GF-D8 (cell line): ENCODE measurements around the gene NSD2.
"Not testable (repeated sequence)": the region's sequence is repeated elsewhere in the genome, so short reads cannot be mapped to it uniquely, and the experiment has no call there.

Source experiments
- DNase-seq: peaks from one replicate; lab custom pipeline; 2025; lab: John Stamatoyannopoulos, UW

Gene NSD2

DNA sequence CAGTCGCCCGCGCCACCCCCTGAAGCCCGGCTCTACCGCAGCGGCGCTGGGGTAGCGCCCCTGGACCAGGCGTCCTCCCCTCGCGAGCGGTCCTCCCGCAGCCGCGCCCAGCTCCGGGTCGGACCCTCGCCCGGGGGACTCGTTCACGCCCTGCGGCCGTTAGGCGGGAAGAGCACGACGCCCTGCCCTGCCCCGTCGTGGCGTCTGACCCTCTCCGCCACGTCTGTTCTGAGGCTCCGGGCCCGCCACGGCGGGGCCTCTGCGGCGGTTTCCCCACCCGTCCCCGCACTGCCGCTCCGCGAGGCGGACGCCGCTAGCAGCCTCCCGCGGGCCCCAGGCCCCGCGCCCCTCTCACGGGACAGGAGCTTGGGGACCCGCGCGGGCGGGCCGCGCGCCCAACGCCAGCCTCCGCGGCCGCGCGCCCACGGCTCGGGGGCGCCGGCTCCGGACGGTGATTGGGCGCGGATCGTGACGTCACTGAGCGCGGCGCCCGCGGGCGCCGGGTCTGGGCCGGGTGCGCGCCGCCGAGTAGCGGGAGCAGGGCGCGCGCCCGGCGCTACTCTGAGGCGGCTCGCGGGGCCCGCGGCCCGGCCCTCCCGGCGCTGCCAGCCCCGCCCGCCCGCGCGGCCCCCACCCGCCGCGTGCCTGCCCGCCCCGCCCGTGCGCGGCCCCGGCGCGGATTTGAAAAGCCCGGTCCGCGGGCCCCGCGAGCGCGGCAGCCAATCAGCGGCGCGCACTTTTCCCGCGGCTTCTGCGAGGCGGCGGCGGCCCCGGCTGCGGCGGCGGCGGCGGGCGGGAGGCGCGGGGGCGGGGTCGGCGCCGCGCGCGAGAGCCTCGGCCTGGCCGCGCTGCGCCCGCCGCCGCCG lies at the start of gene NSD2:
NSD2 (plus strand) TSS at position 816 of the 866 bp plus-strand sequence. CDS start 29,262 bp downstream, outside the sequence.
- DNase-seq = peak; percentile 73

DNA sequence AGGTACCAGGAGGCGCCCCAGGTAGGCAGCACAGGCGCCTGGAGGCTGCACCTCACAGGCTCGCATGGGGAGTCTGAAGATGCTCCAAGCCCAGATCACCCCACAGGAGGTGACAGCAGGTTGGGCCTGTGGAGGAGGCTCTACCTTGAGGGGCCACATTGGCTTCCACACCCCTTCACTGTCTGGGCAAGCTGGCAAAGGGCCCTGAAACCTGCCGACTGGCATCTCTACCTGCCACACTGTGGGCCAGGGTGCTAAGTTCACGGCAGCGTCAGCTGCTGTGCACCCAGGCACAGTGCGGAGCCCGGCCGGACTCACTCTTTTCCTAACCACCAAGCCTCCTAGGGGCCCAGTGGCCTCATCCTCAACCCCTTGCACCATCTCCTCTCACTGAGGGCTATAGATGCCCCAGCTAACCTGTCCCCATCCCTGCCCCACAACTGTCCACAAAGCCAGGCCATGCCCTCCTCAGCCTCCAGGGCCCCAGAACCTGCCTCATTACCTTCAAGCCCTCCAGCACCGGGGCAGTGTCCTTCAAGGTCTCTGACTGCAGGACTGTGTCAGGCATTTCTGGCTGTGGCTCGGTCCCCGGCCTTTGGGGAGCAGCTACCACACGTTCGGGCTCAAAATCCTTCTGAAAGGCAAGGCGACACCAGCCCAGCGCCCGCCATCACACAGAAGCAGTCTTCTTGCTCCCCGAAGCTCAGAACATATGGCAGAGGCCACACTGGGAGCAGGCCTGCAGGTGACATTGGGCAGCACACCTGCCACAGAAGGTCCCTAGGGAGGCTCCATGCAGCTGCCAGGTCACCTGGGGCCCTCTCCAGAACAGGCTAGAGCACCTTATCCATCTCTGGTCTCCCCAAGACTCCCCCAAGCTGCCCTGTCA lies 49.3 kb upstream of the NSD2 start:
- no peak for DNase-seq

DNA sequence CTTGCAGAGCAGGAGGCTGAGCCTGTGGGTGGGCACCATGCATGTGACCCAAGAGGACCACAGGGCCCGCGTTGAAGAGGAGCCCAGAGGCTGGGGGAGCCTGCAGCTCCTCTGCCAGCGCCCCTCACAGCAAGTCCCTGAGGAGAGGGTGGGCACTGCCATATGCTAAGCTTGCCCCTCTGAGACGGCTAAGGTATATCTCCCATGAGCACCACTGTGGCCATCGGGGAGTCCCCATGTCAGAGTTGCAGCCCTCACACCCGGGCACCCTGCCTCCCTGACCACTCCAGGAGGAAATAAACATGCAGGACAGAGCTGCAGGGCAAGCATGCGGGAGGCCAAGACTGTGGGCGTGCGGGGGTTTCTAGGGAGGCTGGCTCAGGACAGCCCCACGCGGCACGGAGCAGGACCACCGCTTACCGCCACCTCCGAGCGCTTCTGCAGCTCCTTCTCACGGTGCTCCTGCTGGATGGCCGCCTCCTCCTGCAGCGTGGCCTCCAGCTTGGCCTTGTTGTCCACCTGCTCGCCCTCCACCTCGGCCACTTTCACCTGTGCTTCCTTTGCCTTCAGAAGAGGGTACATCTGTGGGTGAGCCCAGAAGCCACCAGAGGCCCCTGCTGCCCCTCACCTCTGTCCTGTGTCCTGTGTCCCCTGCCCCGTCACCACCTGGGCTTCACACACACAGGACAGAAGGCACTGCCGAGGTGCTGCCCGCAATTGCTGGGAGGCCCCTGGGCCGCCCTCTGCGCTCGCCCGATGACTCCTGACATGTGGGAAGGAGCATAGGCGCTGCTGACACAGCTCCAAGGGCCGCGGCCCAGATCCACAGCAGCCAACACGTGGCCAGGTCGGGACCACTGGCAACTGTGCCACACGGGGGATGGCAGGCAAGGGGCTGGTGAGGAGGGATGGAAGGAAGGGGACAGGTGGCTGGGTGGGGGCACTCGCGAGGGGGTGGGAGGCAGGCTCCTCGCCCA lies 48.3 kb upstream of the NSD2 start:
- no peak for DNase-seq

DNA sequence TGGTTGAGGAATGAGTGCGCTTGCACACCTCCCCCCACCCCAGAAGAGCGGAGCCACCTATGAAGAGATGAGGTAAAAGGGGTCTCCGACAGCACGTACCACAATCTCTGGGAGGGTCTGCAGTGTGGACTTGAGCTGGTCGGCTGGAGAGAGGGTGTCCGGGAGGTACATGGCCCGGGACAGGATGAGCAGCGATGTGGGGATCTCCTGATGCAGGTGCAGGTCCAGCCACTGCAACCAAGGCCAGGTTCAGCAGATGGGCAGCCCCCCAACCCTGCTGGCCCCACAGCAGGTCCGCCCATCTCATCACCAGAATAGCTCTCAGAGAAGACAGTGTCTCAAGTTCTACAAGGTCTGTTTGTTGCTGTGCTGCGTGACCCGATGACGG lies 47.7 kb upstream of the NSD2 start:
- no peak for DNase-seq

DNA sequence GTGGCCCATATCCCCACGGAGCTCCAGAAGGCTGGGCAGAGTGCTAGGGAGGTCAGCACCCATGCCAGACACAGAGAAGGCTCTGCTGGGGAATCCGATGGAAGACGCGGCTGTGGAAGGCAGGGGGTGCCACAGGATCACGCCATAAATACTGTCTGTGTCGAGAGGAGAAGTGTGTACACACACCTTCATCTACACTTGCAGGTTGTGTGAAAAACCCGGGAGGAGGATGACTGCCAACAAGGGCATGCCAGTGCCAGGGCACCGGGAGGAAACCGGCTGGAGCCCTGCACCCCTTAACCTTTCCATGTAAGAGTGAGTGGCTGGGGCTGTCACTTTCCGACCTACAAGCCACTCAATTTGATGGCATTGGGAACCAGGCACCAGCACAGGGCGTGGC lies 46.4 kb upstream of the NSD2 start:
- DNase-seq = no peak

DNA sequence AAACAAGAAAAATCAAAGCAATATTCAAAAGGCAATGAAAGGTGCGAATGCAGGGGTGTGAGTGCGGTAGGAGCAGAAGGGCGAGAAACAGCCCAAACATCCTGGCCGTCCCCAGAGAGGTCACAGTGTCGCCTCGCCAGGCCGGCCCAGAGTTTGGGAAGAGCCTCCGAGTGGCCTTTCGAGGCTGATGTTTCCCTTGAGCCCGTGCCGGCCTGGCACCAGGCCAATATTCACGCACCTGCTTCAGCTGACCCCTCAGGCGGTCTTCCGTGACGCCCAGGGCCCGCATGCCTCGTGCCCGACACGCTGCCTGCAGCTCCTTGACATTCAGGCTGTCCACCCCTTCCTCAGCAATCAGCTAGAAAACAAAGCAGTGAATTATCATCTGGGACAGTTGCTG lies 45.9 kb upstream of the NSD2 start:
- no peak for DNase-seq

DNA sequence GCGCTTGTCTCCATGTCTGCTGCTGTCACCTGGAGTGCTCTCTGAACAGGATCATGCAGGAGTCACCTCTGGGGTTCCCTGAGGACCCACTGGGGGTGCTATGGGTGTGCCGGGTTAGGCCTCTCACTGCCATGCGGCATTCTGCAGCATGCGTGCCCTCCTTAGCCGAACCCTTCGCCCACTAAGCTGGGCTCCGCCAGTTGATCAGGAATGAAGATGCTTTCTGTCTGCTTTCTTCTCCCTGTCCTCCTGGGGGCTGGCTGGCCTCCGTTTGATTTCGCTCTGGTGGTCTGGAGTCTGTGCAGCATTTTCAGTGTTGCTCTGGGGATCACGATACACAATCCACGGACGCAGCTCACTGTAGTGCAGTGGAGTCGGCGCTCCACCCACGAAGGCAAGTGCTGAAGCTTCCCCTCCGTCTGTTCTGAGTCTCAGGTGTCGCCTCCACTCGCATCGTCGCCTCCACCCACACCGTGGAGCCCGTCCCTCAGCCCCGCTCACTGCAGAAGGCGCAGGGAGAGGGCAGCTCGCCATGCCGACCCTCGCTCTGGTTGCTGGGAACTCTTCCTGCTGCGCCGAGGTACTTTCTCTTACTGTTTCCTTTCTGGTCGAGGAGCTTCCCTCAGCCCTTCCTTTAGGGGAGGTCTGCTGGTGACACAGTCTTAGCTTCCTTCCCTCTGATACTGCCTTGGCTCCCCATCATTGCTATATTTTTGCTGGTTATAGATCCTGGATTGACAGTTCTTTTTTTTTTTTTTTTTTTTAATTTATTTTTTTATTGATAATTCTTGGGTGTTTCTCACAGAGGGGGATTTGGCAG lies 44.5 kb upstream of the NSD2 start:
- no peak for DNase-seq

DNA sequence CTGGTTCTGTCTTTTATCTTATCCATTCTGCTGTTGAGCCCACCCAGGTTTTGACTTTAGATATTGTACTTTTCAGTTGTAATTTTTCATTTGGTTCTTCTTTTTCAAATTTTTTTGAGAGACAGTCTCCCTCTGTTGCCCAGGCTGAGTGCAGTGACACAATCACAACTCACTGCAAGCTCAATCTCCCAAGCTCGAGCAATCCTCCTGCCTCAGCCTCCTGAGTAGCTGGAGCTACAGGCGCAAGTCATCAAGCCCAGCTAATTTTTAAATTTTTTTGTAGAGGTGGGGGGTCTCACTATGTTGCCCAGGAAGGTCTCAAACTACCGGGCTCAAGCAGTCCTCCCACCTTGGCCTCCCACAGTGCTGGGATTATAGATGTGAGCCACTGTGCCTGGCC lies 41.0 kb upstream of the NSD2 start:
- DNase-seq = no peak

DNA sequence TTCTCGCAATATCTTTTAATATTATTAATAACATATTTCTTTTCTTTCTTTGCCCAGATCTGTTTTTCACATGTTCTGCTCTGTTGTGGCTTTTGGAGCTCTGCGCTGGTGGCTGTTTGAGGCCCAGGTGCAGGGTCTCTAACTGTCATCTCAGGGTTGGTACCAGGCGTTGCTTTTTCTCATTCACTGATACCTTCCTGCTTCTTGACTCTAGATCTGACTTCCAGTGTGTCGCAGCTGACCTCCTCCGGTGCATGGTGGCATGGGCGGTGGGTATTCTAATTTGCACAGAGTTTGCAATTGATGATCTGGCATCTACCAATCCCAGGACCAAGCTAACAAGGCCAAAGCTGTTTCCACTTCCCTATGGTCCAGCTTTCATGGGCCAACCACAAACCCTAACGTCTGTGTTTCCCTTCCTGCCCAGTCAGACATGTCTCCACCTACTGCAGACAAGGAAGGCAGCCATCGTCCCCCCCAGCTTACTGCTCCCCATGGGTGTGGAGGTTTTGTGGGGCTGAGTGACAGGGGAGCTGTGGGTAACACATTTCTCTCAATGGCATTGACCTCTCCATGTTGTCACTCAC lies 40.5 kb upstream of the NSD2 start:
- DNase-seq = no peak

DNA sequence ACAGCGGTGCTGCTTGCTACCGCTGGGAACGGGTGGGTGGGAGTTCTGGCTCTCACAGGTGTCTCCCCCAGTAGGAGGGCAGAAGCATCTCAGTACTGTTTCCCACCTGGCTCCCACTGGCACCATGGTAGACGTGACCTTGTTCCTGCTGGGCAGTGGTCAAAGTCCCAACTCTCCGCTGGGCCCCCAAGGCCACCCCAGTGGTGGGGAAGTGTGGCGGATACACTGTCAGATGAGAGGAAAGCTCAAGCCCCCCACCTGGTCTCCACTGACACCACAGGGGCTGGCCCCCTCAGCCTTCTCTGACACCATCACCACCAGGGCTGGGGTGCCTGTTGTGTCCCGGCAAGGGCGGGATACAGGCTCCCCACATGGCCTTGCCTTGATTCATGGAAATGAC lies 39.9 kb upstream of the NSD2 start:
- DNase-seq = no peak

DNA sequence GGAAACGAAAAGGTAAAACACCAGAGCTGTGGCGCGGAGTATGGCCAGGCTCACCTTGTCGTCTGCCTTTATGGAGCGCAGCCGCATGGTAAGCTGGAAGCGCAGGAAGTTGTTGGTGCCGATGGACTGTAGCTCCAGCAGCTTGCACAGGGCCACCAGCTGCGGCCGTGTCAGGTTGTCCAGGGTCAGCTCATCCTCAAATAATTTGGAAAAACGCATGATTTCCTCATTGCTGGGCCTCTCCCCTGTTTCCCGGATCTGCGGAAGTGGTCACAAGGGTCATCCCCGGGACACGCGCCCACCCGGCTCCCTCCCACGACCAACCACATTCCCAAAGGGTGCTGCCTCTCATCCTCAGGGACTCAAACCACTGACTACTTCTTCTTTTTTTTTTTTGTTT lies 38.5 kb upstream of the NSD2 start:
- no peak for DNase-seq

DNA sequence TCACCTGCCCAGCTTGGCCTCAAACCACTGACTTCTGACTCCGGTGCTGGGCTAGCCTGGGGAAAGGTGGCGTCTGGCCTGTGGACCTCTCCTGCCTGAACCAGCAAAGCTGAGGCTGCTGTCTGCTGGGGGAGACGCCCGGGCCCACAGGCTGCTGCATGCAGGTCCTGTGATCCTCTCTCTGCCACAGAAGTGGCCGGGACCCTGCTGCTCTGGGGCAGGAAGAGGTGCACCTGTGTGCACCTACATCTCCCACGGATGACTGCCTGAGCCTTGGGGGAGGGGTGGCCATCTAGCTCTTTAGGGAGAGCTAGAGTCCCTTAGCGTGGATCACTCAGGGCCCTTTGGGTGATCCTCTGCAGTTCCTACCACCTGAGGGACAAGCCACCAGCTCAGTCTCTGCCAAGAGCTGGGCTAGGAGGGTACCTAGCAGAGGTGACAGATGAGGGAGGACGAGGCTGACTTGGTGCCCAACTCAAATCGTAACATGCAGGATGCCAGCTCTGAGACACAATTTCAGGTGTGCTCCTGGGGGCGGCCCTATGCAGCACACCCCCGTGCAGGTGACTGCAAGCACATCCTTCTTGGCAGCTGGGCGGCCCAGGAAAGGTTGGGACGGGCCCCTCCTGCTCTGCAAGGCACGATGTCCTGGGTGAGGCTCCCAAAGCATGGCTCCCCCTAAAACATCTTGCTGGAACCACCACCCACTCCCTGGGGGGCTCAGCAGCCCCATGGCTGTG lies 37.7 kb upstream of the NSD2 start:
- DNase-seq = no peak

DNA sequence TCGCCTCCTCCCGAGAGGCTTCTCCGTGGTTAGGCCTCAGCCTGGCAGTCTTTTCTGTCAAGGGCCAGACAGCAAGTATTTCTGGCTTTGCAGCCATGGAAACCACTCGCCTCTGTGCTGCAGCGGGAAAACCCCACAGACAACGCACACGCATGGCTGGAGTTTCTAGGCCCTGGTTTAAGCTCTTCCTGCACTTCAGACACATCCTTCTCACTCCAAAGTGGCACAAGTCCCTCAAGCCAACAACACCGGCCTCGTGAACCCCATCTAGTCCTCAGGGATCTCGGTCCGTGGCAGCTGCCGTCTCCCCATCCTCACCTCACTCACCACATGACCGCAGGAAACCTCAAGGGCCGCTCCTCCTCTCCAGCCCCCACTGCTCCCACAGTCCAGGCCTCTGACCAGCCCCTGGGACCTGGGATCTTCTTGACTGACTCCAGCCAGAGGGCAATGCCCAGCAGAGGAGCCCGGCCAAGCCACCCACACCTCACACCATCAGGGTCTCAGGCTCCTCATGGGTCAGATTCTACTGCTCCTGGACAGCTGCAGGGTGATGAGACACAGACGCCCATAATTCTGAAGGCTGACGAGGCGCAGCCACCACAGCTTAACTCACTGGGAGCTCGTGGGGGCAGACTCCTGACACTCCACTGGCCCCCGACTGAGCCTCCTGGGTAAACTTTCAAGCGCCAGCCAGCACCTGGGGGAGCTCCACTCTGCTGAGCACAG lies 37.0 kb upstream of the NSD2 start:
- no peak for DNase-seq

DNA sequence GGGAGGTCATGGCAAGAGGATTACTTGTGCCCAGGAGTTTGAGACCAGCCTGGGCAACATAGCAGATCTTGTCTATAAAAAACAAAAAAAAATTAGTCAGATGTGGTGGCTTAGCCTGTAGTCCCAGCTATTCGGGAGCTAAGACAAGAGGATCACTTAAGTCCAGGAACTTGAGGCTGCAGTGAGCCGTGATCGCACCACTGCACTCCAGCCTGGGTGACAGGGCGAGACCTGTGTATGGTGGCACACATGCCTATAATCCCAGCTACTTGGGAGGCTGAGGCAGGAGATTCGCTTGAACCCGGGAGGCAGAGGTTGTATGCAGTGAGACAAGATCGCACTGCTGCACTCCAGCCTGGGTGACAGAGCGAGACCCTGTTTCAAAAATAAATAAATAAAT lies 35.4 kb upstream of the NSD2 start:
- DNase-seq = not testable (repeated sequence)

DNA sequence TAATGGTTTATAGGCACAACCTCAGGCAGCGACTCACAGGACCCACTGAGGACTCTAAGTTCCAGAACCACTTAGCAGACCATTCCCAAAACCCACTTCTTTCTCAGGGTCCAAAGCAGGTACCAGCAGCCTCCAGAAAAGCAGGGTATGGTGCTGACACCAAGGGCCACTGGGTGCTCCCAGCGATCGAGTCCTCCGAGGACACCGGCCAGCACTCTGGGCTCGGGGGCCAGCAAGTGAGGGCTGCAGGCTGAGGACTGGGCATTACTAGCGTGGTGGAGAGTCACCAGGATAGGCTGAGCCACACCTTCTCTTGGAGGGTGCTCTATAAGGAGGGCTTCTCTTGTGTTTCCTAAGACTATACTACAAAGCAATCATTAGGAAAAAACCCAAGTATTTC lies 34.5 kb upstream of the NSD2 start:
- DNase-seq = no peak

DNA sequence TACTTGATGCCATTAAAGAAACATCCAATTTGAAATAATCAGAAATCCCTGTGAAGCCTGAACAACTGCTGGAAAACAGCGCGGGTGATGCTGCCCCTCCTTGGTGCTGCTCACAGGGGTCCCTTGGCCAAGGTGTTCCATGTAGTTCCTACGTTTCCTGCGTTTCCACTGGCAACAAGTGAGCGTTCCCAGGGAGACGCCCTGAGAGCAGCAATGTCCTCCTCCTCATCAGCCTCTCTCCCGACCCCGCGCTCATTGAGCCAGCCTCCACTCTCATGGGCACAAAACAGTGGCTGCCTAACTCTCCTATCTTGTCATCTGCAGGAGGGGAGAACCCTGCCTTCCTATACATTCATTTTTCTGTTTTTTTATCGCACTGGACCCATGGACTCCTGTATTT lies 34.1 kb upstream of the NSD2 start:
- no peak for DNase-seq

DNA sequence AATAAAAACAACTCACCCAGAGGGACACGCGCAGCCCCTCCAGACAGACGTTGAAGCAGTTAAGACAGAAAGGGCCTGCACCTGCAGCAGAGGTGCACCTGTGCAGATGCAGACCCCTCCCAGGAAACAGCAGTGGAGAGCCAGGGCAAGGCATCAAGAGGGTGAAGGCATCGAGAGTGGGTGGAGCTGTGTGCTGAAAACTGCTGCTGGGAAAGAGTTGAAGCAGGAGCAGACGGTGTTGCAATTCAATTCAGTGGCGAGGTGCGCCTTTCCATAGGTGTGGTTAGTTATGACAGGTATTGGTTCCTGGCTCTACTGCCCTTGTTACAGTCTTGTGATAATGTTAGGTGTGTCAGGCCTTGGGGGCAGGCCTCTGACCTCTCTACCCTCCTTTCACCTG lies 31.9 kb upstream of the NSD2 start:
- DNase-seq = no peak

DNA sequence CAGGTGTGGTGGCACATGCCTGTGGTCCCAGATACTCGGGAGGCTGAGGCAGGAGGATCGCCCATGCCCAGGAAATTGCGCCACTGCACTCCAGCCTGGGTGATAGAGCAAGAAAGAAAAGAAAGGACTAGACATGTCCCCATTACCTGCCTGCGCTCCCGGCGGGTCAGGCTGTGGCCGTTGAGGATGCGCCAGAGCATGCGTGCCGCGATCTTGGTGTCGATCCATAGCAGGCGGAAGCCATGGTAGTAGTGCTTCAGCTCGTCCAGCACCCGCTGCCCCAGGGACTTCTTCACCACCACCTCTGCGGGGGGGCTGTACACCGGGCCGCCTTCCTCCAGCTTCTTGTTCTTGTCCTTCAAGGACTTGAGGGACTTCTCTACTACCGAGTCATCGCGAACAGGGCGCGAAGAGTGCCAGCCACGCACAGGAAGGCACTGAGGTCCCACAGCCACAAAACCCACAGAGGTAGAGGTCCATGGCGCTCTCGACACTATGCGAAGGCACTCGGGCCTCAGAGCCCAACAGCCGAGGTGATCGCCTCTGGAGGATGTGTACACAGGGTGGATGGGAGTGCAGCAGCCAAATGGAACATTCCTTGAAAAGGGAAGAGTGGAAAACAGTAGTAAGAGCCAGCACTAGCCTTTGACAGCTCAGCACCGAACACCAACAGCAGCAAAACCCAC lies 29.8 kb upstream of the NSD2 start:
- DNase-seq = no peak

DNA sequence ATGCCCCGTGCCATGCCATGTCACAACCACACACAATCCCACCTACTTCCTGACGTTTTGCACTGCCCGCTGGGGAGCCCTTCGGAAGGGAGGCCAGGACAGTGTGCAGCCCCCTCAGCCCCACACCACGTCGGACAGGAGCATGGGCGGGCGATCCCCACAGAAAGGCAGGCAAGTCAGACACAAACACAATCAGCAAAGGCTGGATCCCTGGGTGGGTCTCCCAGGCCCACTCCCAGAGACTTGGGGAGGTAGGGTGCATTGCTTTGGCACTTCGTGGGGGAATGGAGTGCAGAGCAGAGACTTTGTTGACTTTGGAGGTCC lies 29.3 kb upstream of the NSD2 start:
- no peak for DNase-seq
